Measurements from ENCODE around the gene HS2ST1.

DNA sequence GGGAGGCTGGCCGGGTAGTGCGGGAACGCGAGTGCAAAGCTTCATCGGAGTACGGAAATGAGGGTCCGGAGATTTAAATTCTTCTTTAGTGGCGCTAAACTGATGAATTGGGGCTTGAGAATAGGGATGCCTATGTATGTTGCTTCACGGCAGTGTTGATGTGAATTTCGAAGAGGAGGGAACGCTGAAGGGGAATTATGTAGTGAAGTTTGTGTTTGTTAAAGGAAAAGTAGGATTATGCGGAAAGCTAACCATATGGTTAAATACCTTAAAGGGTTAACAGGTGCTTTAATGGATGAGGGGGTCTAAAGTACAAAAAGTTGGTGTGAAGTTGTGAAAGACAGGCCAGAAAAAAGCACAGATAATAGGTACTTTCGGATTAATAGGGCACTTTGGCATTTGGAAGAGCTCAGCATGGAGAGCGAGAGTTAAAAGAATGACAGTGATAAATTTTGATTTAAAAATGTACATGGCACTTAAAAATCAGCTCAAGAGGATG lies 1.4 kb downstream of the HS2ST1 start:
- TF ChIP-seq SETDB1 (IDR thresholded peaks at IDR 0.05; ENCODE audit: insufficient read length, low read length), result no peak
- no peak for TF ChIP-seq ZNF549 (tag by site-specific recombination; IDR thresholded peaks at IDR 0.05)
- TF ChIP-seq ZNF10 (tag by site-specific recombination; IDR thresholded peaks at IDR 0.05), result no peak
- no peak for TF ChIP-seq GLI4 (tag by site-specific recombination; IDR thresholded peaks at IDR 0.05)
- TF ChIP-seq, protein P1, sequence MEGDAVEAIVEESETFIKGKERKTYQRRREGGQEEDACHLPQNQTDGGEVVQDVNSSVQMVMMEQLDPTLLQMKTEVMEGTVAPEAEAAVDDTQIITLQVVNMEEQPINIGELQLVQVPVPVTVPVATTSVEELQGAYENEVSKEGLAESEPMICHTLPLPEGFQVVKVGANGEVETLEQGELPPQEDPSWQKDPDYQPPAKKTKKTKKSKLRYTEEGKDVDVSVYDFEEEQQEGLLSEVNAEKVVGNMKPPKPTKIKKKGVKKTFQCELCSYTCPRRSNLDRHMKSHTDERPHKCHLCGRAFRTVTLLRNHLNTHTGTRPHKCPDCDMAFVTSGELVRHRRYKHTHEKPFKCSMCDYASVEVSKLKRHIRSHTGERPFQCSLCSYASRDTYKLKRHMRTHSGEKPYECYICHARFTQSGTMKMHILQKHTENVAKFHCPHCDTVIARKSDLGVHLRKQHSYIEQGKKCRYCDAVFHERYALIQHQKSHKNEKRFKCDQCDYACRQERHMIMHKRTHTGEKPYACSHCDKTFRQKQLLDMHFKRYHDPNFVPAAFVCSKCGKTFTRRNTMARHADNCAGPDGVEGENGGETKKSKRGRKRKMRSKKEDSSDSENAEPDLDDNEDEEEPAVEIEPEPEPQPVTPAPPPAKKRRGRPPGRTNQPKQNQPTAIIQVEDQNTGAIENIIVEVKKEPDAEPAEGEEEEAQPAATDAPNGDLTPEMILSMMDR (tag by site-specific recombination; IDR thresholded peaks at IDR 0.05), result no peak
- TF ChIP-seq, protein P2, sequence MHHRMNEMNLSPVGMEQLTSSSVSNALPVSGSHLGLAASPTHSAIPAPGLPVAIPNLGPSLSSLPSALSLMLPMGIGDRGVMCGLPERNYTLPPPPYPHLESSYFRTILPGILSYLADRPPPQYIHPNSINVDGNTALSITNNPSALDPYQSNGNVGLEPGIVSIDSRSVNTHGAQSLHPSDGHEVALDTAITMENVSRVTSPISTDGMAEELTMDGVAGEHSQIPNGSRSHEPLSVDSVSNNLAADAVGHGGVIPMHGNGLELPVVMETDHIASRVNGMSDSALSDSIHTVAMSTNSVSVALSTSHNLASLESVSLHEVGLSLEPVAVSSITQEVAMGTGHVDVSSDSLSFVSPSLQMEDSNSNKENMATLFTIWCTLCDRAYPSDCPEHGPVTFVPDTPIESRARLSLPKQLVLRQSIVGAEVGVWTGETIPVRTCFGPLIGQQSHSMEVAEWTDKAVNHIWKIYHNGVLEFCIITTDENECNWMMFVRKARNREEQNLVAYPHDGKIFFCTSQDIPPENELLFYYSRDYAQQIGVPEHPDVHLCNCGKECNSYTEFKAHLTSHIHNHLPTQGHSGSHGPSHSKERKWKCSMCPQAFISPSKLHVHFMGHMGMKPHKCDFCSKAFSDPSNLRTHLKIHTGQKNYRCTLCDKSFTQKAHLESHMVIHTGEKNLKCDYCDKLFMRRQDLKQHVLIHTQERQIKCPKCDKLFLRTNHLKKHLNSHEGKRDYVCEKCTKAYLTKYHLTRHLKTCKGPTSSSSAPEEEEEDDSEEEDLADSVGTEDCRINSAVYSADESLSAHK (tag by site-specific recombination; IDR thresholded peaks at IDR 0.05), result no peak
- no peak for TF ChIP-seq ZFP69B (tag by site-specific recombination; IDR thresholded peaks at IDR 0.05)
- TF ChIP-seq, protein P3, sequence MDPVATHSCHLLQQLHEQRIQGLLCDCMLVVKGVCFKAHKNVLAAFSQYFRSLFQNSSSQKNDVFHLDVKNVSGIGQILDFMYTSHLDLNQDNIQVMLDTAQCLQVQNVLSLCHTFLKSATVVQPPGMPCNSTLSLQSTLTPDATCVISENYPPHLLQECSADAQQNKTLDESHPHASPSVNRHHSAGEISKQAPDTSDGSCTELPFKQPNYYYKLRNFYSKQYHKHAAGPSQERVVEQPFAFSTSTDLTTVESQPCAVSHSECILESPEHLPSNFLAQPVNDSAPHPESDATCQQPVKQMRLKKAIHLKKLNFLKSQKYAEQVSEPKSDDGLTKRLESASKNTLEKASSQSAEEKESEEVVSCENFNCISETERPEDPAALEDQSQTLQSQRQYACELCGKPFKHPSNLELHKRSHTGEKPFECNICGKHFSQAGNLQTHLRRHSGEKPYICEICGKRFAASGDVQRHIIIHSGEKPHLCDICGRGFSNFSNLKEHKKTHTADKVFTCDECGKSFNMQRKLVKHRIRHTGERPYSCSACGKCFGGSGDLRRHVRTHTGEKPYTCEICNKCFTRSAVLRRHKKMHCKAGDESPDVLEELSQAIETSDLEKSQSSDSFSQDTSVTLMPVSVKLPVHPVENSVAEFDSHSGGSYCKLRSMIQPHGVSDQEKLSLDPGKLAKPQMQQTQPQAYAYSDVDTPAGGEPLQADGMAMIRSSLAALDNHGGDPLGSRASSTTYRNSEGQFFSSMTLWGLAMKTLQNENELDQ (tag by site-specific recombination; IDR thresholded peaks at IDR 0.05; ENCODE audit: low read depth), result no peak
- no peak for TF ChIP-seq ZNF76 (tag by site-specific recombination; IDR thresholded peaks at IDR 0.05; ENCODE audit: borderline replicate concordance, low read depth)
- TF ChIP-seq ZSCAN16 (tag by site-specific recombination; IDR thresholded peaks at IDR 0.05), result no peak
- TF ChIP-seq, protein P4, sequence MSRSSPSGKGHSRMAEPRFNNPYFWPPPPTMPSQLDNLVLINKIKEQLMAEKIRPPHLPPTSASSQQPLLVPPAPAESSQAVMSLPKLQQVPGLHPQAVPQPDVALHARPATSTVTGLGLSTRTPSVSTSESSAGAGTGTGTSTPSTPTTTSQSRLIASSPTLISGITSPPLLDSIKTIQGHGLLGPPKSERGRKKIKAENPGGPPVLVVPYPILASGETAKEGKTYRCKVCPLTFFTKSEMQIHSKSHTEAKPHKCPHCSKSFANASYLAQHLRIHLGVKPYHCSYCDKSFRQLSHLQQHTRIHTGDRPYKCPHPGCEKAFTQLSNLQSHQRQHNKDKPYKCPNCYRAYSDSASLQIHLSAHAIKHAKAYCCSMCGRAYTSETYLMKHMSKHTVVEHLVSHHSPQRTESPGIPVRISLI (tag by site-specific recombination; IDR thresholded peaks at IDR 0.05), result no peak
